H9 (cell line): ENCODE measurements around the gene FEZ2. TPM values are rescaled to one million over a fixed set of nuclear protein-coding genes. Genes with fewer than 3 reads are reported as not detected.

Experiments used
- DNase-seq: peaks from one replicate; pipeline ENCODE4 v3.0.0-alpha.2; 2017
- H2AFZ ChIP-seq: one replicate; pipeline ENCODE4 v1.6.1; 2013; ENCODE audit warnings: mild to moderate bottlenecking, low read length, control low read depth, moderate library complexity
- H2AK5ac ChIP-seq: 2 replicates; pipeline ENCODE4 v1.6.1; 2013; ENCODE audit warnings: low read length, control low read depth, mixed read lengths; ENCODE audit not compliant: insufficient read length
- H2BK120ac ChIP-seq: one replicate; pipeline ENCODE4 v1.6.1; 2013; ENCODE audit warnings: low read depth, mild to moderate bottlenecking, low read length, control low read depth, inconsistent platforms; ENCODE audit not compliant: poor library complexity, severe bottlenecking
- H2BK12ac ChIP-seq: 2 replicates; pipeline ENCODE4 v1.6.1; 2013; ENCODE audit warnings: low read length, control low read depth, mixed read lengths, low read depth; ENCODE audit not compliant: insufficient read length
- H2BK15ac ChIP-seq: 2 replicates; pipeline ENCODE4 v1.6.1; 2013; ENCODE audit warnings: low read depth, low read length, control low read depth
- H2BK20ac ChIP-seq: one replicate; pipeline ENCODE4 v1.6.1; 2013; ENCODE audit warnings: low read depth, mild to moderate bottlenecking, low read length, control low read depth, inconsistent platforms; ENCODE audit not compliant: poor library complexity, severe bottlenecking
- H2BK5ac ChIP-seq: 2 replicates; pipeline ENCODE4 v1.6.1; 2013; ENCODE audit warnings: low read length, control low read depth, mixed read lengths; ENCODE audit not compliant: insufficient read length
- H3K14ac ChIP-seq: 2 replicates; pipeline ENCODE4 v1.6.1; 2013; ENCODE audit warnings: low read length, control low read depth; ENCODE audit not compliant: insufficient read depth
- H3K18ac ChIP-seq: 2 replicates; pipeline ENCODE4 v1.6.1; 2013; ENCODE audit warnings: low read depth, mild to moderate bottlenecking, mixed read lengths, low read length, control low read depth; ENCODE audit not compliant: insufficient read length
- H3K23ac ChIP-seq: 2 replicates; pipeline ENCODE4 v1.6.1; 2013; ENCODE audit warnings: low read length, control low read depth, mixed read lengths, low read depth; ENCODE audit not compliant: insufficient read length
- H3K23me2 ChIP-seq: 2 replicates; pipeline ENCODE4 v1.6.1; 2013; ENCODE audit warnings: low read depth, mild to moderate bottlenecking, mixed read lengths, low read length, control low read depth; ENCODE audit not compliant: insufficient read length, poor library complexity, severe bottlenecking
- H3K27ac ChIP-seq: 2 replicates; pipeline ENCODE4 v1.5.1; 2013; ENCODE audit warnings: low read length, control low read depth, mixed read lengths, low read depth; ENCODE audit not compliant: insufficient read length
- H3K27me3 ChIP-seq: 2 replicates; pipeline ENCODE4 v1.6.1; 2013; ENCODE audit warnings: low read length, control low read depth, inconsistent platforms; ENCODE audit not compliant: insufficient read depth
- H3K4ac ChIP-seq: 2 replicates; pipeline ENCODE4 v1.6.1; 2013; ENCODE audit warnings: low read depth, mild to moderate bottlenecking, control low read depth, inconsistent platforms, low read length, moderate library complexity
- H3K4me1 ChIP-seq: 2 replicates; pipeline ENCODE4 v1.6.1; 2013; ENCODE audit warnings: low read length, control low read depth, inconsistent platforms; ENCODE audit not compliant: insufficient read depth
- H3K4me2 ChIP-seq: 2 replicates; pipeline ENCODE4 v1.6.1; 2013; ENCODE audit warnings: low read length, control low read depth, mixed read lengths; ENCODE audit not compliant: insufficient read length, insufficient read depth
- H3K56ac ChIP-seq: 2 replicates; pipeline ENCODE4 v1.6.1; 2013; ENCODE audit warnings: low read depth, mild to moderate bottlenecking, mixed read lengths, low read length, control low read depth; ENCODE audit not compliant: insufficient read length
- H3K79me1 ChIP-seq: 2 replicates; pipeline ENCODE4 v1.6.1; 2013; ENCODE audit warnings: low read depth, mild to moderate bottlenecking, moderate library complexity, low read length, control low read depth, inconsistent platforms; ENCODE audit not compliant: insufficient read depth, poor library complexity, severe bottlenecking
- H3K79me2 ChIP-seq: 2 replicates; pipeline ENCODE4 v1.6.1; 2013; ENCODE audit warnings: low read length, control low read depth, inconsistent platforms; ENCODE audit not compliant: insufficient read depth
- H3K9ac ChIP-seq: 2 replicates; pipeline ENCODE4 v1.6.1; 2013; ENCODE audit warnings: low read length, control low read depth, mixed read lengths; ENCODE audit not compliant: insufficient read length; ENCODE audit errors: extremely low read depth
- H3K9me3 ChIP-seq: one replicate; pipeline ENCODE4 v1.6.1; 2013; ENCODE audit warnings: low read depth, low read length, inconsistent platforms; ENCODE audit not compliant: control insufficient read depth
- H3T11ph ChIP-seq: one replicate; pipeline ENCODE4 v1.6.1; 2013; ENCODE audit warnings: mild to moderate bottlenecking, low read length, control low read depth, inconsistent platforms
- H4K20me1 ChIP-seq: one replicate; pipeline ENCODE4 v1.6.1; 2013; ENCODE audit not compliant: control insufficient read depth, insufficient read length, insufficient read depth
- H4K5ac ChIP-seq: 2 replicates; pipeline ENCODE4 v1.6.1; 2013; ENCODE audit warnings: low read depth, mild to moderate bottlenecking, mixed read lengths, low read length, control low read depth; ENCODE audit not compliant: insufficient read length
- H4K8ac ChIP-seq: replicated peaks from 2 replicates; pipeline ENCODE4 v1.6.1; 2013; ENCODE audit warnings: low read length, control low read depth, mixed read lengths, low read depth; ENCODE audit not compliant: insufficient read length
- H4K91ac ChIP-seq: 2 replicates; pipeline ENCODE4 v1.6.1; 2013; ENCODE audit warnings: low read depth, mild to moderate bottlenecking, moderate library complexity, mixed read lengths, low read length, control low read depth; ENCODE audit not compliant: insufficient read length
- H3K27ac Mint-ChIP-seq, 3 experiments: 2 replicates in 2 of 3; 3 replicates in 1 of 3; pipeline ENCODE4 v1.8.0; 2020 to 2021; ENCODE audit warnings: mixed read lengths in 3 of 3, mild to moderate bottlenecking in 1 of 3, moderate library complexity in 1 of 3
- H3K27me3 Mint-ChIP-seq: 2 replicates; pipeline ENCODE4 v1.8.0; 2021; ENCODE audit warnings: low read depth, mild to moderate bottlenecking, moderate library complexity, mixed read lengths
- H3K36me3 Mint-ChIP-seq, 3 experiments: 2 replicates in 2 of 3; 3 replicates in 1 of 3; pipeline ENCODE4 v1.8.0; 2020 to 2021; ENCODE audit warnings: low read depth in 3 of 3, mixed read lengths in 3 of 3; ENCODE audit not compliant: insufficient read depth in 1 of 3
- H3K4me1 Mint-ChIP-seq, 2 experiments: 2 replicates each; pipeline ENCODE4 v1.8.0; 2020; ENCODE audit warnings: mixed read lengths in 2 of 2
- H3K4me3 Mint-ChIP-seq, 2 experiments: 2 replicates in 1 of 2; 3 replicates in 1 of 2; pipeline ENCODE4 v1.8.0; 2020 to 2021; ENCODE audit warnings: mild to moderate bottlenecking in 2 of 2, mixed read lengths in 2 of 2, moderate library complexity in 1 of 2
- H3K9me3 Mint-ChIP-seq, 2 experiments: 2 replicates in 1 of 2; 3 replicates in 1 of 2; pipeline ENCODE4 v1.8.0; 2020; ENCODE audit warnings: mild to moderate bottlenecking in 2 of 2, mixed read lengths in 2 of 2, moderate library complexity in 1 of 2
- CTCF ChIP-seq: fragments of 200-600 bp; sonication (generic); conservative IDR thresholded peaks from 3 replicates; pipeline ENCODE4 v1.8.0; 2021; ENCODE audit warnings: antibody characterized with exemption, mild to moderate bottlenecking
- WGBS: extraction: QIAGEN DNeasy Blood & Tissue Kit; methylation state at CpG from one replicate; pipeline ENCODE4 v1.1.7; 2013; ENCODE audit warnings: missing lambda C conversion rate, low lambda C conversion rate, mixed read lengths; ENCODE audit not compliant: insufficient read length; ENCODE audit errors: extremely low coverage; 5-methylcytosine and 5-hydroxymethylcytosine counted together
- total RNA-seq: library from RNA; stranded (reverse); gene quantifications from 2 replicates; pipeline ENCODE4 v1.2.1, GENCODE V29; 2021

The FEZ2 gene
- total RNA-seq, 1 experiment from 2014 or later = 27.7 TPM

DNA sequence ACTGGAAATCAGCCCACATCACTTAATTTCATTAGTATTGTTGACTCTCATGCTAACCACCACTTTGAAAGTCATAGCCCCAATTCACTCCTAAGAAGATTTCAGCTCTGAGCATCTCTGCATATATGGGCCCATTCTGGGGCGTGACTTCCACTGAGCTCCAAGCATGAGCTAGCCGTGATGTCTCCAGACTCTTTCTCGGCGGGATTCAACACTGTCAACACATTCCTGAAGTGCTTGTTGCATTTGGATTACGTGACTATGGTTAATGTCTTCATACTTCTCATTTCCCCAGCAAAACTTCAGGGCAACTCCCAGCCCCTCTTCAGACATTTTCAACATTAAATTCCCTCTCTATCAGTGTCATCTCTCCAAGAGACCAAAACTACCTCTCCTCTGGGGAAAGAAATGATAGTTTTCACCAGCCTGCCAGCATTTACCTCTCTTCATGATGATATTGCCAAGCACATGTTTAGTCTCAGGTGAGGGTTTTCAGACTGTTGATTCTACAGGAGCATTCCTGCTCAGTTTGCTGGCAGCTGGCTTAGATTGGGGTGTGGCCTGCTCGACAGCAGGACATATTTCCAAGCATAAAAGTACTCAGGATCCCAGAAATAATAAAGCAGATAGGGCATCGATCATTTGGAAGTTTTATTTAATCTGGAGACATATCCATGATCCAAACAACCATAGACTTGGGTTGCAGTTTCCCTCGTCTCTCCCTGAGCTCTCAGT is 81.7 kb downstream of the FEZ2 start:
- H2AK5ac ChIP-seq = no peak overlapping the region
- H3K27ac Mint-ChIP-seq = peak overlapping the region in 1 of 3 experiments; percentile 19; a peak in 2 of 7 replicates
- H3K27me3 ChIP-seq = no peaks in the 10 kb centered on the region
- H3T11ph ChIP-seq = no peak overlapping the region
- no peaks in the 10 kb centered on the region for H4K20me1 ChIP-seq
- H3K27ac ChIP-seq = no peak overlapping the region
- H3K18ac ChIP-seq = no peak overlapping the region
- DNase-seq = no peak
- H3K4me3 Mint-ChIP-seq = no peak overlapping the region
- H3K36me3 Mint-ChIP-seq = peaks cover 12 to 87% (median 73%) of the 10 kb centered on the region in 3 experiments
- no peak overlapping the region for H3K4ac ChIP-seq
- no peak overlapping the region for H3K9ac ChIP-seq
- no peak overlapping the region for H2BK12ac ChIP-seq
- no peak overlapping the region for H2AFZ ChIP-seq
- H3K56ac ChIP-seq = no peak overlapping the region
- H3K14ac ChIP-seq = no peak overlapping the region
- no peak overlapping the region for H2BK5ac ChIP-seq
- no peaks in the 10 kb centered on the region for H3K4me1 Mint-ChIP-seq
- no peaks in the 10 kb centered on the region for H3K4me1 ChIP-seq
- H2BK120ac ChIP-seq = no peak overlapping the region
- H4K5ac ChIP-seq = no peak overlapping the region
- WGBS = no CpG with 5 or more reads among the region's 8 CpGs
- TF ChIP-seq CTCF = no peak
- no peak overlapping the region for H2BK15ac ChIP-seq
- no peaks in the 10 kb centered on the region for H3K23me2 ChIP-seq
- H3K79me1 ChIP-seq = no peaks in the 10 kb centered on the region
- no peaks in the 10 kb centered on the region for H3K9me3 ChIP-seq
- no peak overlapping the region for H3K4me2 ChIP-seq
- H3K9me3 Mint-ChIP-seq = no peaks in the 10 kb centered on the region
- H4K91ac ChIP-seq = no peak overlapping the region
- H3K27me3 Mint-ChIP-seq = no peaks in the 10 kb centered on the region
- no peak overlapping the region for H2BK20ac ChIP-seq
- no peak overlapping the region for H4K8ac ChIP-seq
- no peaks in the 10 kb centered on the region for H3K79me2 ChIP-seq
- H3K23ac ChIP-seq = no peak overlapping the region
